Activated effector memory CD4-positive, alpha-beta T cell treated with Interleukin-2 at 50 U/mL for 16 hours (primary cell): ENCODE results near the gene BBLN.
"Not testable (repeated sequence)": the region's sequence is repeated elsewhere in the genome, so short reads cannot be mapped to it uniquely, and the experiment has no call there.

Experiments used
- DNase-seq: peaks from one replicate; pipeline ENCODE4 v3.0.0-alpha.2; 2020

Gene BBLN

DNA sequence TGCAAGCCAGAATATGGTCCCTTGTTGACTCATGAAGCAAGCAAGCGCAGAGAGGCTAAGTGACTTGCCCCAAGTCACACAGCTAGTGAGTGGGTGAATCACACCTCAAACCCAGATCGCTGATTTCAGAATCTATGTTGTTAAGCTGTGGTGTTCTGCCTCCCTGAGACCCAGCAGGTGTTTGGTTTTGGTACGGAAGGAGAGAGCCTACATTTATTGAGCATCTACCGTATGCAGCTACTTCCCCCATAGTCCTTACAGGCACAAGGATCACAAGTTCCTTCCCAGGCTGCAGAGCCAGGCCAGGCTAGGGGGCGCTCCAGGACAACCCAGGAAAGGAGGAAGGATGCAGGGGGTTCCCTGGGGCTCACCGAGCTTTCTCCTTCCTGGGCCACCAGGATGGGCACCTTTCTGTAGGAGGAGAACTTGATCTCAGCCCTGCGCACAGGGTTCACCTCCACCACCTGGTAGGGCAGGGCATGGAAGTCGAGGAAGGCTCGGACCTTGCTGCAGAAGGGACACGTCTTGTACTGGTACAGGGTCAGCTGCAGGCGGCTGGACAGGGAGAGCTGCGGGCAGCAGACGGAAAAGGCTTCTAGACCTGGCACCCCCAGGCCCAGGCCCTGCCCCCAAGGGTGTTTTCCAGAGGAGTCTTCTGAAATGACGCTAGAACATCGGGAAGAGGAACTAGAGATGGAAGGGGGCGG lies 35.0 kb upstream of the BBLN start:
- DNase-seq: peak; percentile 12

GRCh38 chr9:128125580-128126354 lies 34.3 kb upstream of the BBLN start:
- DNase-seq: no peak

DNA sequence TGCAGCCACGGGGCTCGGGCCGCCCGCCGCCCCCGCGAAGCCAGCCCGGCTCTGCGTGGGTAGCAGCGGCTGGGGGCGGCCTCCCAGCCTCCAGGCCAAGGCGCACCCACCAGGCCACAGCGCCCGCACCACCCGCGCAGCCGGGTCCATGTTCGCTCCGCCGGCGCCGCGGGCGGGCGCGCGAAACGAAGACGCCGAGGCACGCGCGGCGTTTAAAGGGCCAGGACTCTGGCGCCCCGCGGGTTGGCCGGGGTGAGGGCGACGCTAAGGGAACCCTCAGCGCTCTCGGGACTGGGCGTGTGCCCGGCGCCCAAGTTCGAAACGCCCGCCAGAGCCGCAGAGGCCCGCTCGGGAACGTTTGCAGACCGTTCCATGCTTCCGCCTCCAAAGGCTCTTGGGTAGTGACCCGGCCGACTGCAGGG lies 32.5 kb upstream of the BBLN start, which contains the start of gene PTGES2:
Gene PTGES2, minus strand, starts transcription at position 162 of the 422 bp plus-strand sequence. Its CDS starts 12 bp downstream, at position 150.
- DNase-seq: peak; percentile 75

DNA sequence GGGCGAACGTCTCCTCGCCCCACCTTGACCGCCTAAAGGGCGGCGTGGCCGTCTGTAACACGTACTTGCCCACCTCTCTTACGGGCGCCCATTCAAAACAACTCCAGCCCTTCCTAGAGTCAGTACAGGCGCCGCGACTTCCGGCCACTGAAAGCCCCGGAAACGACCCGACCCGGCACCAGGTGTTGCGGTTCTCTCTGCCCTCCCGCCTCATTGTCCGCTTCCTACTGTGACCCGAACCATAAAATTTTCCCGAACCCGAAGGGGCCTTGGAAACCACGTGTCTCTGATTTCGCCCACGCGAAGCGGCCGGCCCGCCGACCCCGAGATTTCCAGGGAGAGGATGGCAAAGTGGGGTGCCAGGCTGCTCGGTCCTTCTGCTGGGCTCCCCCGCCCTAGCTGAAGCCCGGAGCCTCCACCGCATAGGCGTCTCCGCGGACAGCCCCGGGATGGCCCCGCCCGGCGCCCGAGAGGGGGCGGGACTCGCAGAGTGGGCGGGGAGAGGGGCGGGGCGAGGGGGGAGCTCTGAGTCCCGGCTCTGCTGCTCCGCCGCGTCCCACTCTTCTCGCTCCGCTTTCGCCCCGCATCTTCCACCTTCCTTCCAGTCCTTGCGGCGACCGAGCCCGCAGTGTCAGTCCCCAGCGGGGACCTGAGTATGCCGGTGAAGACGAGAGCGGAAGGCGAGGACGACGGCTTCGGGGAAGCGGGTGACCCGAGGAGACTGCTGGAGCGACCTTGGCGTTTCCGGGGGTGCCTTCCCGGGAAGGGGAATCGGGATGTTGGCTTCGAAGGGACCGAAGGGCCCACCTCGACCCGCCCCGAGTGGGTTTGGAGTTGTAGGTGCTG lies 31.9 kb upstream of the BBLN start:
- peak; percentile 80 for DNase-seq

- DNase-seq: no peak
Observed at GRCh38 chr9:128128836-128129590, 31.1 kb upstream of the BBLN start.

DNA sequence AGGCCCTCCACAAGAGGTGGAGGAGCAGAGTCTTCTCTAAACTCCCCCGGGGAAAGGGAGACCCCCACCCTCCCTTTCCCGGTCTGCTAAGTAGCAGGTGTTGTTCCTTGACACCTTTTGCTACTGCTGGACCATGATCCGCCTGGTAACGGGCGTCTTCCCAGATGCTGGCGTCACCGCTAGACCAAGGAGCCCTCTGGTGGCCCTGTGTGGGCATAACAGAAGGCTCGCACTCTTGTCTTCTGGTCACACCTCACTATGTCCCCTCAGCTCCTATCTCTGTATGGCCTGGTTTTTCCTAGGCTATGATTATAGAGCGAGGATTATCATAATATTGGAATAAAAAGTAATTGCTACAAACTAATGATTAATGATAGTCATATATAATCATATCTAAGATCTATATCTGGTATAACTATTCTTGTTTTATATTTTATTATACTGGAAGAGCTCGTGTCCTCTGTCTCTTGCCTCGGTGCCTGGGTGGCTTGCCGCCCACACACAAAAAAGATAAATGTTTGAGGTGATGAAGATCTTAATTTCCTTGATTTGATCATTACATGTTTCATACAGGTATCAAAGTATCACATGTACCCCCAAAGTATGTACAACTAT lies 30.0 kb upstream of the BBLN start:
- peak; percentile 43 for DNase-seq

DNA sequence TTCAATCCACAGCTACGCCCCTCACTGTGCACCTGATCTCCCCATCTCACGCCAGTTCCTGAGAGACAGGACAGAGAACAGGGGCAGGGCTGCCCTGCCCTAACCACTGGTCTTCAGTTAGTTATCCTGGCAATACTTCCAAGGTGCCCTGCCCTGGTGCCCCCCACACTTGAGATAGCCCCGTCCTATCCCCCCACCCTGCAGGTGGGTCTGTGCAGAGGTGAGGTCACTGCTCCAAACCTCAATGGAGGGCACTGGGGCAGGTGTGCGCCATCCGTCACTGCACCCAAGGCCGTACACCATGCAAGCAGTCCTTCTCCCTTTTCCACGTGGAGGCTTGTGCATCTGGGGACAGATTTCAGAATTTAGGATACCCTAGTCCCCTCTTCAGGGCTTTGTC lies 29.4 kb upstream of the BBLN start:
- DNase-seq: not testable (repeated sequence)

- not testable (repeated sequence) for DNase-seq
Observed at GRCh38 chr9:128131346-128131745, 28.7 kb upstream of the BBLN start.

DNA sequence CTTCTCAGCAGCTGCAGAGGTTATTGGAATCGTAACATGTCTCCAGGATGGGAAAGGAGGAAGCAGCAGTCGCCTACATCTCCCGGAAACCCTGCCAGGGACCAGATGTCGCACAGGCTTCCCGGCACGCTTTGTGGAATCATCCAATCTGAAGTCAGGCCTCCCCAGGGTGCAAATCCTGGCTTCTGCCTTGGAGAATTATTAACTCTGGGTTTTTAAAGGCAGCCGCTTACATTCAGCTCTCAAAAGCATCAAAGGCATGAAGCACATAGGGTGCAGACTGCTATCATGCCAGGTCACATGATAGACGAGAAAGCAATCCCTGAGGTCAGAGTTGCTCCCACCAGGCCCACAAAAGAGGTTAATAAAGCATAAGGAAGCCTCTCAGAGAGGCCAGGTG lies 27.9 kb upstream of the BBLN start:
- not testable (repeated sequence) for DNase-seq

DNA sequence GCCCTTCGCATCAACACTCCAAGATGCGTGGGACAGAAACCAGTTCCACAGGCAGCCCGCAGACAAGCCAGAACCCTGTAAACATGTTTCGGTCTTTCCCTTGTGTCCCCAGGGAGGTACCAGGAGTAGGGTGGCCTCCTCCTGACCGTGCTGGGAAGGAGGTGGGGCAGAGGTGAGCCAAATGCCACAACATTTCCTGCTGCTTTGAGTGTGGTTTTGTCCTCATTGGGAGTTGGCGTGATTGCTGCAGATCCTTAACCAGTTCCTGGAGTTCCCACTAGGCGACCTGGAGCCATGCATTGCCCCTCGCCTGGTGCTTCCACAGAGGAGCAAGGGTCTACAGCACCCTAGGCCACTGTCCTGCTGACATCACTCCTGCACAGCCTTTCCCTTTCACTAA lies 24.5 kb upstream of the BBLN start:
- not testable (repeated sequence) for DNase-seq

GRCh38 chr9:128136816-128137793 lies 23.0 kb upstream of the BBLN start:
- DNase-seq: no peak

- DNase-seq: no peak
Observed at GRCh38 chr9:128138001-128138400, 22.1 kb upstream of the BBLN start.

DNA sequence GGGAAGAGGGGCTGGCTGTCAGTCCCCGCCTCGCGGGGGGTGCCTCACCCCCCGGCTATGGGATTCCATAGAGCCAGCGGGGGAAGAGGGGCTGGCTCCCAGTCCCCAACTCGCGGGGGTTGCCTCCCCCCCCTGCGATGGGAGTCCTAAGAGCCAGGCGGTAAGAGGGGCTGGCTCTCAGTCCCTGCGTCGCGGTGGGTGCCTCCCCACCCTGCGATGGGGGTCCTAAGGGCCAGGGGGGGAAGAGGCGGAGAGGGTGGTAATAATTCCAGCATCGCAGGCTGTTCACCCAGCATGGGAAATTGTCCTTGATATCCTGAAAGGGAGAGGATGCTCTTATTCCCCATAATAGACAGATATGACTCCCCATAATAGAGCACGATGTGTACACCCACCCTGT lies 20.4 kb upstream of the BBLN start:
- no peak for DNase-seq

- DNase-seq: no peak
Observed at GRCh38 chr9:128141604-128142003, 18.5 kb upstream of the BBLN start.

DNA sequence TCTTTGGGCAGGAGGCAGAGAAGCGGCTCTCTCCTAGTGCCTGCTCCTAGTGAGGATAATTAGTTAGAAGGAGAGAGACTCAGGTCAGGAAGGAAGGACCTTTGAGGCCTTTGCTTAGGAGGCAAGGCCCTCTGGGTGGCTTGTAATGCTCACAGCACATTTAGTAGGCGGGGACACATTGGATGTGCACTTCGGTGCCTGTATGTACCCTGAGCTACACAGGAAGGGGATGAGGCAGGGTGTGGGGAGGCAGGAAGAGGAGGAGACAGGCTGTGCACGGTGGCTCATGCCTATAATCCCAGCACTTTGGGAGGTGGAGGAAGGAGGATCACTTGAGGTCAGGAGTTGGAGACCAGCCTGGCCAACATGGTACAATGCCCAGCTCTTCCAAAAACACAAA lies 18.0 kb upstream of the BBLN start:
- no peak for DNase-seq

GRCh38 chr9:128142596-128142995 lies 17.5 kb upstream of the BBLN start:
- DNase-seq: no peak

DNA sequence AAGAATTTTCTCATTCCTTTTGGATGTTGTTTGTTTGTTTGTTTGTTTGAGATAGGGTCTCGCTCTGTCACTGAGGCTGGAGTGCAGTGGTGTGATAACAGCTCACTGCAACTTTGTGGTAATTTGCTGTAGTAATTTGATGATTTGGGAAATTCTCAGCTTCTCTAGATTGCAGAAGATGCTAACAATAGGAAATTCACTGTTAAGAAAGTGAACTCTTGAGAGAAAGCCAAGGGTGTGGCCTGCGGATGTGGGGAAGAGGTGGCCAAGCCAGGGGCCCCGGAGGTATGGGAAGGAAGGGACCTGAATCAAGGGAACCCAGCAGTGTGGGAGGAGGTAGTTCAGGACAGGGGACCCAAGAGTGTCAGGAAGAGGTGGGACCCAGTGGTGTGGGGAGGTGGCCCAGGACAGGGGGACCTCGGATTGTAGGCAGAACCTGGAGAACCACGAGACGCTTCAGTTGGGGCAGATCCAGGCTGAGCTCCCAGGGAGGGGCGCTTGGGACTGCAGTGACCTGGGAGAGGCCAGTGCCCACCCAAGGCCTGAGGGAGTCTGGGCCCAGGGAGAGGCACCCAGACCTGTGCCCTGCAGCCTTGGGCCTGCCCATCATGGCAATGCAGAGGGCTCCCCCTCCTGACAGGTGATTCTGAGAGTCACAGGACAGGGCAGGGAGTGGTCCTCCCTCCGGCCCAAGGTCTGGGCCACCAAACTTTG lies 16.4 kb upstream of the BBLN start:
- no peak for DNase-seq

DNA sequence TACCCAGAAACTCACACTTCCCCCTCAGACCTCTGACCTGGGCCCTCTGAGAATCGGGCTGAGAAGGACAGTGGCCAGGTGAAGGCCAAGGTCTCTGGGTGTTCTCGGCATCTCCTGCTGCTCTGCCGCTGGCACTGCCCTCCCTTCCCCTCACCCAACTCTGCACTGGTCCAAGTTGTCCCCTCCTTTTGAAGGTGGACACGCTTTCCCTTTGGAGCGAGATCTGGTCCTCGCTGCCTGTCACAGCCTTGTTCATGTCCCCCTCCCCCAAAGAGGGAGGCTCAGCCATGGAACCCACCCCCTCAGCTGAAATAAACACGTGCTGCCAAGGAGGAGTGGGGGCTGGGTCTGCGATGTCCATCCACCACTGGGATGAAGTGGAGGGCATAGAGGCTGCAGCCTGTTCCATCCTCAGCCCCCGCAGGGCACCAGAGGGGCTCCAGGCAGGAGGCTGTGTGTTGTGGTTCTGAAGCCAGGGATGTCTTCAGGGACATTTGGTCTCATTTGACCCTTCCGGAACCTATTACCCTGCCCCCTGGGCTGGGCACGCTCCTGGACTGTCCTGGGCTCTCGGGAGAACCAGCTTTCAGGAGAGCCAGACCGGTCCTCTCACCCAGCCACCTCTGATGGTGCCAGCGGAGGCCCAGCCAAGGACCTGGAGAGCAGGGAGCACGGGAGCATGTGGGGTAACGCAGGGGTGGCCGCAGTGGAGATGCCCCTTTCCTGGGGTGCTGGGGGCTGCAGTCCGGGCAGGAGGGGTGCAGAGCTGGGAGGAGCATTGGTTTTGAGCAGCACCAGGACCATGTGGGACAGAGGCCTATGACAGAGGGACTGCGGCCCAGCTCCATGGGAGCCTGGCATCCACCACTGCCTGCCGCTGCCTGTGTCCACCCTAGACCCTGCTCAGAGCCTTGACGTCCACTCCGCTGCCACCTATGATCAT lies 15.6 kb upstream of the BBLN start:
- no peak for DNase-seq

GRCh38 chr9:128145536-128145935 lies 14.5 kb upstream of the BBLN start:
- DNase-seq: no peak
